MM.1S (cell line): ENCODE measurements around the gene AUTS2.

Source experiments
- CTCF ChIP-seq: fragments of 300-600 bp; sonication (generic); IDR thresholded peaks from 2 replicates; pipeline ENCODE4 v1.5.1; 2016; ENCODE audit warnings: antibody characterized with exemption, low read length, mixed read lengths
- EZH2 ChIP-seq: fragments of 300-600 bp; sonication (generic); optimal IDR thresholded peaks from 2 replicates; pipeline ENCODE3; 2017; ENCODE audit warnings: low read depth, mild to moderate bottlenecking, antibody characterized with exemption, low read length, mixed read lengths
- EZH2phosphoT487 ChIP-seq: fragments of 300-600 bp; sonication (generic); IDR thresholded peaks from 2 replicates; pipeline ENCODE4 v1.6.1; 2018; ENCODE audit warnings: antibody characterized with exemption, low read length

- TF ChIP-seq CTCF = no peak
- TF ChIP-seq EZH2 = no peak
- no peak for TF ChIP-seq EZH2phosphoT487
These were observed 1075.7 kb downstream of the AUTS2 start for GRCh38 chr7:70673778-70674570.
